Diencephalon (tissue), 1 donor: ENCODE measurements around the gene MRPL12. TPM values are rescaled to one million over a fixed set of nuclear protein-coding genes. Genes with fewer than 3 reads are reported as not detected.

Experiments used
- small RNA-seq: library from RNA; depleted of rRNA; stranded (forward); fragments of <200 nt; gene quantifications from one replicate; pipeline ENCODE3, GENCODE V24; 2014
- total RNA-seq: library from RNA; depleted of rRNA; stranded (reverse); fragments of >200 nt; gene quantifications from one replicate; pipeline ENCODE4 v1.2.3, GENCODE V29; 2014

The MRPL12 gene
- 8.5 TPM for total RNA-seq

GRCh38 chr17:81702934-81703746 is at the start of gene MRPL12:
TSS of gene MRPL12 (plus strand) at chr17:81703367. CDS start at chr17:81703502, 135 bp downstream.

GRCh38 chr17:81656118-81656743 is 46.9 kb upstream of the MRPL12 start, which contains the start of gene PDE6G:
TSS of gene PDE6G (minus strand) at chr17:81656542. CDS start at chr17:81653305, 3,237 bp downstream.

GRCh38 chr17:81666342-81667191 is 36.6 kb upstream of the MRPL12 start, which contains the start of the genes CCDC137 and OXLD1:
TSS of gene CCDC137 (plus strand) at chr17:81666737. CDS start at chr17:81666767, 30 bp downstream.
TSS of gene OXLD1 (minus strand) at chr17:81666605. CDS start at chr17:81666577, 28 bp downstream.

GRCh38 chr17:81683584-81684441 is 19.4 kb upstream of the MRPL12 start, which contains the start of the genes ARL16 and HGS:
TSS of gene ARL16 (minus strand) at chr17:81683797. CDS start at chr17:81683753, 44 bp downstream.
TSS of gene HGS (plus strand) at chr17:81684011. CDS start at chr17:81684067, 56 bp downstream.

GRCh38 chr17:81711814-81712467 is 8.8 kb downstream of the MRPL12 start, which contains the start of gene SLC25A10:
TSS of gene SLC25A10 (plus strand) at chr17:81712284. CDS start at chr17:81712427, 143 bp downstream.

Small RNA genes lying within 50 kb of the gene (small RNA-seq; reads per million reads assigned to genes)
- gene MIR6786, result not detected

Other genes starting within 250 kb of the MRPL12 start
- 6,622 TPM for gene ACTG1, start 190.6 kb upstream of the MRPL12 start, total RNA-seq
- gene FSCN2, start 175.0 kb upstream of the MRPL12 start, total RNA-seq, result 1.4 TPM
- gene FAAP100, start 151.0 kb upstream of the MRPL12 start, total RNA-seq, result 36.9 TPM
- 48.0 TPM for gene NPLOC4, start 66.3 kb upstream of the MRPL12 start, total RNA-seq
- gene TSPAN10, start 66.2 kb upstream of the MRPL12 start, total RNA-seq, result 0.23 TPM
- not detected for gene PDE6G, start 46.8 kb upstream of the MRPL12 start, total RNA-seq
- gene OXLD1, start 36.8 kb upstream of the MRPL12 start, total RNA-seq, result 9.9 TPM
- 7.6 TPM for gene CCDC137, start 36.6 kb upstream of the MRPL12 start, total RNA-seq
- gene ARL16, start 19.6 kb upstream of the MRPL12 start, total RNA-seq, result 43.1 TPM
- 47.1 TPM for gene HGS, start 19.4 kb upstream of the MRPL12 start, total RNA-seq
- gene SLC25A10, start 8.9 kb downstream of the MRPL12 start, total RNA-seq, result 13.6 TPM
- not detected for gene GCGR, start 100.8 kb downstream of the MRPL12 start, total RNA-seq
- gene MCRIP1, start 129.9 kb downstream of the MRPL12 start, total RNA-seq, result 88.1 TPM
- gene PPP1R27, start 131.7 kb downstream of the MRPL12 start, total RNA-seq, result not detected
- gene P4HB, start 157.2 kb downstream of the MRPL12 start, total RNA-seq, result 90.9 TPM
- gene ARHGDIA, start 168.0 kb downstream of the MRPL12 start, total RNA-seq, result 33.2 TPM
- 80.3 TPM for gene ALYREF, start 188.2 kb downstream of the MRPL12 start, total RNA-seq
- gene ANAPC11, start 188.4 kb downstream of the MRPL12 start, total RNA-seq, result 69.2 TPM
- 4.2 TPM for gene NPB, start 198.9 kb downstream of the MRPL12 start, total RNA-seq
- gene PCYT2, start 208.0 kb downstream of the MRPL12 start, total RNA-seq, result 28.8 TPM
- gene SIRT7, start 214.8 kb downstream of the MRPL12 start, total RNA-seq, result 9.0 TPM
- gene MAFG, start 224.4 kb downstream of the MRPL12 start, total RNA-seq, result 18.5 TPM
- gene PYCR1, start 233.9 kb downstream of the MRPL12 start, total RNA-seq, result 27.5 TPM
- 1.8 TPM for gene MYADML2, start 243.9 kb downstream of the MRPL12 start, total RNA-seq